Lung (tissue), 12 donors: Measurements from ENCODE around the gene CDK5R1. TPM values are rescaled to one million over a fixed set of nuclear protein-coding genes. Genes with fewer than 3 reads are reported as not detected.

Experiments used
- ATAC-seq: fragments of 200-7000 bp; cut with Tn5 transposase; one replicate; pipeline ENCODE4 v1.9.1; 2020; ENCODE audit warnings: moderate number of reproducible peaks; ENCODE audit not compliant: insufficient read depth, low FRiP score
- DNase-seq, 3 donors: peaks; one replicate each; pipeline ENCODE4 v3.0.0-alpha.2; 2013 to 2017
- H3K27ac ChIP-seq, 2 donors: one replicate each; pipeline ENCODE4 v1.5.1; 2013; ENCODE audit warnings: mild to moderate bottlenecking in 2 of 2, moderate library complexity in 2 of 2, control low read depth in 1 of 2, inconsistent platforms in 1 of 2, low read depth in 1 of 2, low read length in 1 of 2
- H3K27me3 ChIP-seq, 3 donors: one replicate each; pipeline ENCODE4 v1.5.1; 2013; ENCODE audit warnings: low read length in 2 of 3; ENCODE audit not compliant: control insufficient read depth in 3 of 3, insufficient read depth in 3 of 3
- H3K36me3 ChIP-seq, 4 donors: one replicate each; pipeline ENCODE4 v1.5.1; 2013; ENCODE audit warnings: low read length in 4 of 4, mild to moderate bottlenecking in 1 of 4, moderate library complexity in 1 of 4; ENCODE audit not compliant: control insufficient read depth in 4 of 4, insufficient read depth in 4 of 4
- H3K4me1 ChIP-seq, 5 donors: one replicate each; pipeline ENCODE4 v1.5.1; 2013; ENCODE audit warnings: low read length in 5 of 5, mild to moderate bottlenecking in 2 of 5, moderate library complexity in 1 of 5; ENCODE audit not compliant: control insufficient read depth in 5 of 5, insufficient read depth in 5 of 5
- H3K4me3 ChIP-seq: one replicate; pipeline ENCODE4 v1.5.1; 2013; ENCODE audit warnings: mild to moderate bottlenecking, control low read depth, moderate library complexity
- H3K9ac ChIP-seq, 2 donors: one replicate each; pipeline ENCODE4 v1.5.1; 2013; ENCODE audit warnings: low read length in 2 of 2, control low read depth in 1 of 2; ENCODE audit not compliant: insufficient read depth in 1 of 2
- H3K9me3 ChIP-seq, 4 donors: one replicate each; pipeline ENCODE4 v1.5.1; 2013; ENCODE audit warnings: low read length in 3 of 4, mild to moderate bottlenecking in 1 of 4, moderate library complexity in 1 of 4; ENCODE audit not compliant: control insufficient read depth in 4 of 4, insufficient read depth in 3 of 4
- CTCF ChIP-seq: IDR thresholded peaks from 2 replicates; pipeline ENCODE4 v1.5.1; 2012; ENCODE audit warnings: mild to moderate bottlenecking; ENCODE audit errors: control extremely low read depth, extremely low read depth
- WGBS, 2 donors: extraction: QIAGEN DNeasy Blood & Tissue Kit; methylation state at CpG; one replicate each; pipeline ENCODE4 v1.1.7; 2013; 5-methylcytosine and 5-hydroxymethylcytosine counted together
- polyA plus RNA-seq, 2 donors: library from polyadenylated mRNA; stranded (reverse); fragments of 200-250 nt; gene quantifications; one replicate each; pipeline ENCODE4 v1.2.1, GENCODE V29; 2013
- total RNA-seq, 2 donors: library from RNA; depleted of rRNA in 1 of 2; stranded (reverse); fragments of >200 nt in 1 of 2; gene quantifications; one replicate each; pipeline ENCODE4 v1.2.1, GENCODE V29; 2014 to 2021
- donor health status: control.
- donor health status: control.
- donor health status: Bipolar disorder and iron deficiency.
- donor health status: healthy.
- donor health status: DM: yes; HTN: yes; CAD: no.

The CDK5R1 gene
- total and polyA plus RNA-seq, 4 donors, result 0.41 to 2.2 (median 1.4) TPM

GRCh38 chr17:32443827-32444300 lies 42.9 kb upstream of the CDK5R1 start:
- DNase-seq (no peak), ATAC-seq (no peak)
- TF ChIP-seq CTCF, result no peak
- peaks cover 0 to 2% (median 0%) of the 10 kb centered on the region in 3 donors for H3K27me3 ChIP-seq
- H3K27ac ChIP-seq, result no peak overlapping the region
- H3K36me3 ChIP-seq, result peaks cover 3 to 9% (median 9%) of the 10 kb centered on the region in 4 donors
- 6 to 8% methylated on average over 26 to 29 of the region's 29 CpGs for WGBS, 2 donors
- peak overlapping the region in 1 of 2 donors; percentile 65 for H3K9ac ChIP-seq
- H3K9me3 ChIP-seq, result no peaks in the 10 kb centered on the region
- peak overlapping the region; percentile 58 for H3K4me3 ChIP-seq
- peaks cover 2 to 16% (median 8%) of the 10 kb centered on the region in 5 donors for H3K4me1 ChIP-seq

GRCh38 chr17:32444301-32445073 lies 42.3 kb upstream of the CDK5R1 start, which contains the start of gene PSMD11:
PSMD11 (plus strand) TSS chr17:32444510; CDS start chr17:32444524, 14 bp downstream.
- ATAC-seq, result peak; percentile 95
- 0% methylated on average over 52 to 74 of the region's 74 CpGs for WGBS, 2 donors
- DNase-seq, result peak; percentile 97 to 98 (median 98)
- Histone ChIP-seq H3K36me3 (peaks cover 3 to 14% (median 10%) of the 10 kb centered on the region in 4 donors), H3K27ac (peak within 1 kb of the TSS; percentile 87 to 89), H3K4me3 (peak within 1 kb of the TSS; percentile 91), H3K4me1 (peaks cover 2 to 16% (median 8%) of the 10 kb centered on the region in 5 donors), H3K27me3 (peaks cover 0 to 2% (median 0%) of the 10 kb centered on the region in 3 donors), H3K9ac (peak within 1 kb of the TSS; percentile 77 to 85), H3K9me3 (no peaks in the 10 kb centered on the region)
- peak; percentile 76 for TF ChIP-seq CTCF

- peak; percentile 19 to 48 (median 32) for DNase-seq
- WGBS, 2 donors, result 0% methylated on average over 14 of the region's 14 CpGs
Observed at GRCh38 chr17:32445074-32445415, 41.7 kb upstream of the CDK5R1 start.

More at GRCh38 chr17:32445074-32445415, 41.7 kb upstream of the CDK5R1 start:
- peaks cover 2 to 16% (median 8%) of the 10 kb centered on the region in 5 donors for H3K4me1 ChIP-seq
- H3K27me3 ChIP-seq, result peaks cover 0 to 2% (median 0%) of the 10 kb centered on the region in 3 donors
- peaks cover 6 to 18% (median 10%) of the 10 kb centered on the region in 4 donors for H3K36me3 ChIP-seq
- H3K4me3 ChIP-seq, result peak overlapping the region; percentile 91
- no peaks in the 10 kb centered on the region for H3K9me3 ChIP-seq
- peak overlapping the region; percentile 87 to 89 for H3K27ac ChIP-seq
- no peak for TF ChIP-seq CTCF
- H3K9ac ChIP-seq, result peak overlapping the region; percentile 77 to 85
- ATAC-seq, result peak; percentile 61
